ENCODE results near the gene EXOSC6. TPM values are rescaled to one million over a fixed set of nuclear protein-coding genes. Genes with fewer than 3 reads are reported as not detected.

The EXOSC6 gene
- total RNA-seq, 1 experiment from 2014 or later: 19.3 TPM

DNA sequence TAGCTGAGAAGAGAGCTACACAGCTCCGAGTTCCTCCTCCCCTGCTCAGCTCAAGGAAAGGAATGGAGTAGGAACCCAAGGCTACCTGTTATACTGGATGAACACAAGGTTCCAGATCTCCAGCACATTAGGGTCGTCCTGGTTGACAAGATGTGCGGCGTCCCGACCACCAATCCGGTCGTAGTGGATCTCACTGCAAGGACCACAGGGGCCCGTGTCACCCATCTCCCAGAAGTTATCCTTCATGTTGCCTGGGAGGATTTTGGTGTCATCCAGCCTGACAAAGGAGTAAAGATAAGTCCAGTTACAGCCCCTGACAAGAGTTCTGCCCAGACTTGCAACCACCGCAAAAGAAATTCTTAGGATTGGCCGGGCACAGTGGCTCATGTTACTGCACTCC is 20.0 kb upstream of the EXOSC6 start:
- no peak overlapping the region for H3K4me3 ChIP-seq (ENCODE audit: low read depth in 2 of 2, low read length in 2 of 2)
- BruUV-seq (replicated peaks): no TSS peak
- no peaks in the 10 kb centered on the region for H3K27me3 ChIP-seq (ENCODE audit: control insufficient read depth, insufficient read depth, low read length)
- H3K9me3 ChIP-seq (ENCODE audit: control insufficient read depth, insufficient read depth, low read depth, low read length): no peaks in the 10 kb centered on the region
- ATAC-seq (no peak), DNase-seq (ENCODE audit: low read depth, low spot score) (no peak)
- TF ChIP-seq POLR2AphosphoS5 (IDR thresholded peaks at IDR 0.05; ENCODE audit: low read depth, low read length) (no peak), SIN3A (IDR thresholded peaks at IDR 0.05; ENCODE audit: borderline replicate concordance, insufficient read depth, low read depth, low read length) (no peak), TCF7L2 (IDR thresholded peaks at IDR 0.05; ENCODE audit: low read depth, low read length) (no peak)
- TF ChIP-seq, protein P1, sequence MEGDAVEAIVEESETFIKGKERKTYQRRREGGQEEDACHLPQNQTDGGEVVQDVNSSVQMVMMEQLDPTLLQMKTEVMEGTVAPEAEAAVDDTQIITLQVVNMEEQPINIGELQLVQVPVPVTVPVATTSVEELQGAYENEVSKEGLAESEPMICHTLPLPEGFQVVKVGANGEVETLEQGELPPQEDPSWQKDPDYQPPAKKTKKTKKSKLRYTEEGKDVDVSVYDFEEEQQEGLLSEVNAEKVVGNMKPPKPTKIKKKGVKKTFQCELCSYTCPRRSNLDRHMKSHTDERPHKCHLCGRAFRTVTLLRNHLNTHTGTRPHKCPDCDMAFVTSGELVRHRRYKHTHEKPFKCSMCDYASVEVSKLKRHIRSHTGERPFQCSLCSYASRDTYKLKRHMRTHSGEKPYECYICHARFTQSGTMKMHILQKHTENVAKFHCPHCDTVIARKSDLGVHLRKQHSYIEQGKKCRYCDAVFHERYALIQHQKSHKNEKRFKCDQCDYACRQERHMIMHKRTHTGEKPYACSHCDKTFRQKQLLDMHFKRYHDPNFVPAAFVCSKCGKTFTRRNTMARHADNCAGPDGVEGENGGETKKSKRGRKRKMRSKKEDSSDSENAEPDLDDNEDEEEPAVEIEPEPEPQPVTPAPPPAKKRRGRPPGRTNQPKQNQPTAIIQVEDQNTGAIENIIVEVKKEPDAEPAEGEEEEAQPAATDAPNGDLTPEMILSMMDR (IDR thresholded peaks at IDR 0.05): no peak
- TF ChIP-seq, protein P2, sequence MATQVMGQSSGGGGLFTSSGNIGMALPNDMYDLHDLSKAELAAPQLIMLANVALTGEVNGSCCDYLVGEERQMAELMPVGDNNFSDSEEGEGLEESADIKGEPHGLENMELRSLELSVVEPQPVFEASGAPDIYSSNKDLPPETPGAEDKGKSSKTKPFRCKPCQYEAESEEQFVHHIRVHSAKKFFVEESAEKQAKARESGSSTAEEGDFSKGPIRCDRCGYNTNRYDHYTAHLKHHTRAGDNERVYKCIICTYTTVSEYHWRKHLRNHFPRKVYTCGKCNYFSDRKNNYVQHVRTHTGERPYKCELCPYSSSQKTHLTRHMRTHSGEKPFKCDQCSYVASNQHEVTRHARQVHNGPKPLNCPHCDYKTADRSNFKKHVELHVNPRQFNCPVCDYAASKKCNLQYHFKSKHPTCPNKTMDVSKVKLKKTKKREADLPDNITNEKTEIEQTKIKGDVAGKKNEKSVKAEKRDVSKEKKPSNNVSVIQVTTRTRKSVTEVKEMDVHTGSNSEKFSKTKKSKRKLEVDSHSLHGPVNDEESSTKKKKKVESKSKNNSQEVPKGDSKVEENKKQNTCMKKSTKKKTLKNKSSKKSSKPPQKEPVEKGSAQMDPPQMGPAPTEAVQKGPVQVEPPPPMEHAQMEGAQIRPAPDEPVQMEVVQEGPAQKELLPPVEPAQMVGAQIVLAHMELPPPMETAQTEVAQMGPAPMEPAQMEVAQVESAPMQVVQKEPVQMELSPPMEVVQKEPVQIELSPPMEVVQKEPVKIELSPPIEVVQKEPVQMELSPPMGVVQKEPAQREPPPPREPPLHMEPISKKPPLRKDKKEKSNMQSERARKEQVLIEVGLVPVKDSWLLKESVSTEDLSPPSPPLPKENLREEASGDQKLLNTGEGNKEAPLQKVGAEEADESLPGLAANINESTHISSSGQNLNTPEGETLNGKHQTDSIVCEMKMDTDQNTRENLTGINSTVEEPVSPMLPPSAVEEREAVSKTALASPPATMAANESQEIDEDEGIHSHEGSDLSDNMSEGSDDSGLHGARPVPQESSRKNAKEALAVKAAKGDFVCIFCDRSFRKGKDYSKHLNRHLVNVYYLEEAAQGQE (IDR thresholded peaks at IDR 0.05; ENCODE audit: insufficient read depth in 1 of 2, low read depth in 2 of 2, low read length in 1 of 2): no peak
- H3K36me3 ChIP-seq (ENCODE audit: control insufficient read depth, insufficient read depth, low read length): peaks cover 15% of the 10 kb centered on the region
- ChIA-PET POLR2A (no interaction called here), CTCF (no interaction called here)
- intact Hi-C loops (cut with micrococcal nuclease; ENCODE audit: unreplicated experiment): no loop called here
- in situ Hi-C loops (cut with HindIII; ENCODE audit: low pct_unique_long_range_greater_than_20kb, low sequenced_read_pairs): no loop called here
- no peaks in the 10 kb centered on the region for H3K4me1 ChIP-seq (ENCODE audit: control insufficient read depth, insufficient read depth, low read length)
- H3K27ac ChIP-seq (ENCODE audit: low read length): no peak overlapping the region

DNA sequence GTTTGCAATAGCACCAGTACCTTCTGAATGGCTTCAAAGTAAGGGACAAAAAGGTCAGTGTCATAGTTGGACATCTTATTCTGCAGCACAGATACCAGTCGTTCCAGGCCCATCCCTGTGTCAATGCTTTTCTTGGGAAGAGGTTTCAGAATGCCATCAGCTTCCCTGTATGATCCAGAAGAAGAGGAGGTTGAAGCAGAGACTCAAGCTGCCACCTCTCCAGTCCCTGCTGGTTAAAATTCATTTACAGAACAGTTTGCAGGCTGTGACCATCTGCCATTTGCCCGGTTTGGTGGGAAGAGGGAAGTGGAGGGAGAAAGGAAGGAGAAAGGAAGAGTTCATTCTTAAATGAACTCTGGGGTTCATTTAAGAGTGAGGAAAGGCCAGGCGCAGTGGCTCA is 18.4 kb upstream of the EXOSC6 start:
- no peak overlapping the region for H3K27ac ChIP-seq (ENCODE audit: low read length)
- intact Hi-C loops (cut with micrococcal nuclease; ENCODE audit: unreplicated experiment): no loop called here
- BruUV-seq (replicated peaks): no TSS peak
- in situ Hi-C loops (cut with HindIII; ENCODE audit: low pct_unique_long_range_greater_than_20kb, low sequenced_read_pairs): no loop called here
- CTCF ChIA-PET: no interaction called here
- H3K9me3 ChIP-seq (ENCODE audit: control insufficient read depth, insufficient read depth, low read depth, low read length): no peaks in the 10 kb centered on the region
- no peaks in the 10 kb centered on the region for H3K4me1 ChIP-seq (ENCODE audit: control insufficient read depth, insufficient read depth, low read length)
- peaks cover 13% of the 10 kb centered on the region for H3K36me3 ChIP-seq (ENCODE audit: control insufficient read depth, insufficient read depth, low read length)
- TF ChIP-seq SIN3A (IDR thresholded peaks at IDR 0.05; ENCODE audit: borderline replicate concordance, insufficient read depth, low read depth, low read length): no peak
- TF ChIP-seq, protein P1 (IDR thresholded peaks at IDR 0.05): no peak
- no peak overlapping the region for H3K4me3 ChIP-seq (ENCODE audit: low read depth in 2 of 2, low read length in 2 of 2)
- DNase-seq (ENCODE audit: low read depth, low spot score): no peak
- no peaks in the 10 kb centered on the region for H3K27me3 ChIP-seq (ENCODE audit: control insufficient read depth, insufficient read depth, low read length)
- ATAC-seq: no peak
- POLR2A ChIA-PET: no interaction called here

DNA sequence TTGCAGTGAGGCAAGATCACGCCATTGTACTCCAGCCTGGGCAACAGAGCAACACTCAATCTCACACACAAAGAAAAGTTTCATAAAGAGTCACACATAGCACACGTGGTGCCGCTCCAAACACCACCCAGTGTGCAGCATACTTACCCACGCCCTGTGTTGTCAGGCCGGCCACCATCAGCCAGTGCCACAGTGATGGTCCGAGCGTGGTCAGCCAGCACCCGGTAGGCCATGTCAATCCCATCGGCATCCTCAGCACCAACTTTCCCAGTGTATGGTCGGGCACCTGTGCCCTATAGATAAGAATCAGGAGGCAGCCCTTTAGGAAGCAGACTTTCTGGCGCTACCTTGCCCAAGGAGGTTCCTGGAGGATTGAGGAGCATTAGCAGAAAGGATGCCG is 17.7 kb upstream of the EXOSC6 start:
- no peaks in the 10 kb centered on the region for H3K4me1 ChIP-seq (ENCODE audit: control insufficient read depth, insufficient read depth, low read length)
- in situ Hi-C loops (cut with HindIII; ENCODE audit: low pct_unique_long_range_greater_than_20kb, low sequenced_read_pairs) (no loop called here), intact Hi-C loops (cut with micrococcal nuclease; ENCODE audit: unreplicated experiment) (no loop called here)
- peaks cover 19% of the 10 kb centered on the region for H3K36me3 ChIP-seq (ENCODE audit: control insufficient read depth, insufficient read depth, low read length)
- TF ChIP-seq, protein P2 (IDR thresholded peaks at IDR 0.05; ENCODE audit: insufficient read depth in 1 of 2, low read depth in 2 of 2, low read length in 1 of 2): no peak
- TF ChIP-seq, protein P1 (IDR thresholded peaks at IDR 0.05): no peak
- no peak for TF ChIP-seq POLR2AphosphoS5 (IDR thresholded peaks at IDR 0.05; ENCODE audit: low read depth, low read length)
- TF ChIP-seq TCF7L2 (IDR thresholded peaks at IDR 0.05; ENCODE audit: low read depth, low read length): no peak
- TF ChIP-seq SIN3A (IDR thresholded peaks at IDR 0.05; ENCODE audit: borderline replicate concordance, insufficient read depth, low read depth, low read length): no peak
- DNase-seq (ENCODE audit: low read depth, low spot score) (no peak), ATAC-seq (no peak)
- no peak overlapping the region for H3K4me3 ChIP-seq (ENCODE audit: low read depth in 2 of 2, low read length in 2 of 2)
- ChIA-PET CTCF (no interaction called here), POLR2A (no interaction called here)
- H3K27me3 ChIP-seq (ENCODE audit: control insufficient read depth, insufficient read depth, low read length): no peaks in the 10 kb centered on the region
- H3K27ac ChIP-seq (ENCODE audit: low read length): no peak overlapping the region
- BruUV-seq (replicated peaks): no TSS peak
- no peaks in the 10 kb centered on the region for H3K9me3 ChIP-seq (ENCODE audit: control insufficient read depth, insufficient read depth, low read depth, low read length)
